Calu3 (cell line): Measurements from ENCODE around the gene MAST3. TPM values are rescaled to one million over a fixed set of nuclear protein-coding genes. Genes with fewer than 3 reads are reported as not detected.

Experiments
- BruUV-seq: library from RNA; stranded (reverse); fragments of 400-500 nt; replicated peaks from 2 replicates; lab custom pipeline; 2021; lab: Mats Ljungman, UMichigan
- CTCF ChIA-PET: fragments of 300-600 bp; sonication (Branson Sonifier 250); formaldehyde crosslinking; loops from one replicate; lab custom pipeline; 2022; ENCODE audit warnings: antibody characterized with exemption; lab: Charles Lee
- DNase-seq: peaks from one replicate; pipeline ENCODE4 v3.0.0; 2022
- H3K27ac Mint-ChIP-seq: one replicate; pipeline ENCODE4 v1.8.0; 2022; ENCODE audit warnings: mixed read lengths; ENCODE audit not compliant: unreplicated experiment
- H3K27me3 Mint-ChIP-seq: one replicate; pipeline ENCODE4 v1.8.0; 2022; ENCODE audit warnings: mixed read lengths; ENCODE audit not compliant: unreplicated experiment
- H3K36me3 Mint-ChIP-seq: one replicate; pipeline ENCODE4 v1.8.0; 2022; ENCODE audit warnings: mild to moderate bottlenecking, moderate library complexity, mixed read lengths; ENCODE audit not compliant: insufficient read depth, unreplicated experiment
- H3K4me1 Mint-ChIP-seq: one replicate; pipeline ENCODE4 v1.8.0; 2022; ENCODE audit warnings: mild to moderate bottlenecking, low read depth, mixed read lengths; ENCODE audit not compliant: unreplicated experiment
- H3K4me3 Mint-ChIP-seq: one replicate; pipeline ENCODE4 v1.8.0; 2022; ENCODE audit warnings: mild to moderate bottlenecking, low read depth, moderate library complexity, mixed read lengths; ENCODE audit not compliant: unreplicated experiment
- H3K9me3 Mint-ChIP-seq: one replicate; pipeline ENCODE4 v1.8.0; 2022; ENCODE audit warnings: low read depth, mixed read lengths; ENCODE audit not compliant: unreplicated experiment
- CTCF ChIP-seq: fragments of 200-600 bp; IDR thresholded peaks from one replicate; pipeline ENCODE4 v1.8.0; 2022; ENCODE audit warnings: antibody characterized with exemption; ENCODE audit not compliant: unreplicated experiment
- intact Hi-C: fragments of 100-400 bp; cut with micrococcal nuclease; formaldehyde crosslinking; loops from one replicate; pipeline ENCODE4 v1.10.0; 2022; ENCODE audit not compliant: unreplicated experiment
- total RNA-seq: library from RNA; stranded (reverse); gene quantifications from 2 replicates; pipeline ENCODE4 v1.2.3, GENCODE V29; 2022

The MAST3 gene
- total RNA-seq, 1 experiment from 2014 or later, result 5.9 TPM

DNA sequence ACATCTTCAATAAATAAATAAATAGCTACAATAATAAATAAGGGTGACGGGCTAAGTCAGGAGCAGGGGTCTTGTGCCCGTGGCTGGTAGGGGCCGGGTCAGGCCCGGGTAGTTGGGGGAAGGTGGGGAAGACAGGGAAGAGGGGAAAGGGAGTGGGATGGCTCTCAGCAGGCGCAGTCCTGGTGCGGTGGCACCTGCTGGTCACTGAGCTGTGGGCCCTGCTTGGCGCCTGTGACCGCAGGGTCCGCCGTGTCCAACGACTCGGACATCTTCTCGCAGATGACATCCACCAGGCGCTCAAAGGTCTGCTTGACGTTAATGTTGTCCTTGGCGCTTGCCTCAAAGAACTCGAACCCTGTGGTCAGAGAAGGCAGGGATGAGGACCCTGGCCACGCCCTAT lies 99.7 kb downstream of the MAST3 start:
- Mint-ChIP-seq H3K36me3 (peaks cover 22% of the 10 kb centered on the region), H3K9me3 (no peaks in the 10 kb centered on the region), H3K27me3 (no peaks in the 10 kb centered on the region), H3K4me3 (no peak overlapping the region), H3K27ac (no peak overlapping the region), H3K4me1 (peaks cover 8% of the 10 kb centered on the region)
- TF ChIP-seq CTCF, result no peak
- intact Hi-C loops, result no loop called here
- BruUV-seq, result no TSS peak
- no peak for DNase-seq
- CTCF ChIA-PET, result interaction anchor here (0.7 kb wide), 1 partner anchor 292 kb away, joined by 6 read pairs; no protein-coding TSS in a partner anchor

DNA sequence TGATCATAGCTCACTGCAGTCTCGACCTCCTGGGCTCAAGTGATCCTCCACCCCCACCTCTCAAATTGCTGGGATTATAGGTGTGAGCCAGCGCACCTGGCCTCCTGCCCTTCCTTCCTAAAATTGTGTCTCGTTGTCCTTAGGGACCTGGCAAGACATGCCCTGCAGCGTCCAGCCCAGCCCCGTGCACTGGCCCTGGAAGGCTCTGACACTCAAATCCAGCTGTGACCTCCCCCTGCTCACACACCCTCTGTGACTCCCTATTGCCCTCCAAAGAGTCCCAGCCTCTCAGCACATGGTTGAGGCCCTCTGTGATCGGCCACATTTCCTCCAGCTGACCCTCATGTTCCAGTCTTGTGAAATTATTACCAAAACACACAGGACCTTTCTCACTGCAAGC lies 100.4 kb downstream of the MAST3 start:
- no TSS peak for BruUV-seq
- H3K4me3 Mint-ChIP-seq, result no peak overlapping the region
- H3K36me3 Mint-ChIP-seq, result peaks cover 15% of the 10 kb centered on the region
- peaks cover 8% of the 10 kb centered on the region for H3K4me1 Mint-ChIP-seq
- no peak overlapping the region for H3K27ac Mint-ChIP-seq
- no peak for DNase-seq
- no peaks in the 10 kb centered on the region for H3K27me3 Mint-ChIP-seq
- CTCF ChIA-PET, result interaction anchor here (0.7 kb wide), 1 partner anchor 293 kb away, joined by 6 read pairs; no protein-coding TSS in a partner anchor
- H3K9me3 Mint-ChIP-seq, result no peaks in the 10 kb centered on the region
- TF ChIP-seq CTCF, result no peak
- intact Hi-C loops, result no loop called here

- no TSS peak for BruUV-seq
- Mint-ChIP-seq H3K4me3 (no peak overlapping the region), H3K9me3 (no peaks in the 10 kb centered on the region), H3K27me3 (no peaks in the 10 kb centered on the region), H3K36me3 (peaks cover 15% of the 10 kb centered on the region), H3K4me1 (peaks cover 8% of the 10 kb centered on the region), H3K27ac (no peak overlapping the region)
- no peak for TF ChIP-seq CTCF
- DNase-seq, result no peak
- CTCF ChIA-PET, result no interaction called here
- intact Hi-C loops, result no loop called here
These were observed 100.8 kb downstream of the MAST3 start for GRCh38 chr19:18198374-18198773.

Other genes starting within 250 kb of the MAST3 start
- gene JAK3, start 249.8 kb upstream of the MAST3 start, total RNA-seq, result not detected in 2 replicates
- 955 and 1,054 TPM in 2 replicates for gene RPL18A, start 237.9 kb upstream of the MAST3 start, total RNA-seq
- not detected in 2 replicates for gene SLC5A5, start 225.8 kb upstream of the MAST3 start, total RNA-seq
- 51.1 and 53.4 TPM in 2 replicates for gene CCDC124, start 164.8 kb upstream of the MAST3 start, total RNA-seq
- not detected in 2 replicates for gene KCNN1, start 130.7 kb upstream of the MAST3 start, total RNA-seq
- gene ARRDC2, start 89.6 kb upstream of the MAST3 start, total RNA-seq, result 15.8 and 23.0 TPM in 2 replicates
- not detected in 2 replicates for gene IL12RB1, start 10.8 kb upstream of the MAST3 start, total RNA-seq
- 22.5 and 23.2 TPM in 2 replicates for gene PIK3R2, start 55.4 kb downstream of the MAST3 start, total RNA-seq
- gene IFI30, start 76.0 kb downstream of the MAST3 start, total RNA-seq, result 22.4 and 41.8 TPM in 2 replicates
- gene MPV17L2, start 95.4 kb downstream of the MAST3 start, total RNA-seq, result 10.9 and 11.5 TPM in 2 replicates
- 1.9 TPM in 2 replicates for gene RAB3A, start 106.3 kb downstream of the MAST3 start, total RNA-seq
- 0.90 and 2.4 TPM in 2 replicates for gene PDE4C, start 128.7 kb downstream of the MAST3 start, total RNA-seq
- 1.5 and 1.6 TPM in 2 replicates for gene IQCN, start 176.7 kb downstream of the MAST3 start, total RNA-seq
- gene JUND, start 183.8 kb downstream of the MAST3 start, total RNA-seq, result 44.9 and 60.9 TPM in 2 replicates
- 111 and 115 TPM in 2 replicates for gene LSM4, start 225.3 kb downstream of the MAST3 start, total RNA-seq
- 27.9 and 42.0 TPM in 2 replicates for gene PGPEP1, start 242.8 kb downstream of the MAST3 start, total RNA-seq